Ovary (tissue), 9 donors: ENCODE measurements around the gene EIF3K. TPM values are rescaled to one million over a fixed set of nuclear protein-coding genes. Genes with fewer than 3 reads are reported as not detected.
A peak's percentile ranks its signal among the peaks of the same experiment; 100 is the strongest.

Experiments used
- DNase-seq, 5 donors: peaks; one replicate each; pipeline ENCODE4 v3.0.0-alpha.2; 2019 to 2020
- H3K27ac ChIP-seq, 2 donors: fragments of 200-600 bp; one replicate each; pipeline versions ENCODE4 v1.5.1 to v1.8.0; 2019 to 2022
- H3K27me3 ChIP-seq: fragments of 200-600 bp; one replicate; pipeline ENCODE4 v1.8.0; 2022
- H3K36me3 ChIP-seq: fragments of 200-600 bp; sonication (generic); one replicate; pipeline ENCODE4 v1.5.1; 2019
- H3K4me1 ChIP-seq: one replicate; pipeline ENCODE4 v1.8.1; 2013; ENCODE audit warnings: mild to moderate bottlenecking, moderate library complexity; ENCODE audit not compliant: insufficient read depth
- H3K4me3 ChIP-seq: fragments of 200-600 bp; sonication (generic); one replicate; pipeline ENCODE4 v1.5.1; 2017
- H3K9me3 ChIP-seq, 2 donors: fragments of 200-600 bp in 1 of 2; sonication (generic) in 1 of 2; one replicate each; pipeline versions ENCODE4 v1.5.1 to v1.8.1; 2013 to 2019; ENCODE audit warnings: mild to moderate bottlenecking in 1 of 2, moderate library complexity in 1 of 2
- CTCF ChIP-seq, 3 donors: fragments of 450-650 bp in 2 of 3; fragments of 200-600 bp in 1 of 3; IDR thresholded peaks; one replicate each; pipeline versions ENCODE4 v1.5.1 to v1.8.0; 2016 to 2022; ENCODE audit warnings: antibody characterized with exemption in 3 of 3, mild to moderate bottlenecking in 1 of 3
- EP300 ChIP-seq: sonication (generic); formaldehyde crosslinking; IDR thresholded peaks from one replicate; pipeline ENCODE4 v1.6.1; 2017; ENCODE audit warnings: antibody characterized with exemption
- POLR2A ChIP-seq: fragments of 450-650 bp; IDR thresholded peaks from one replicate; pipeline ENCODE4 v1.6.1; 2017; ENCODE audit warnings: antibody characterized with exemption, mild to moderate bottlenecking, moderate library complexity
- WGBS, 3 donors: extraction: QIAGEN DNeasy Blood & Tissue Kit in 1 of 3; methylation state at CpG; one replicate each; pipeline versions ENCODE4 v1.1.5 to v1.1.7; 2013 to 2017; 5-methylcytosine and 5-hydroxymethylcytosine counted together
- intact Hi-C, 4 donors: fragments of 100-400 bp; cut with DNase I; formaldehyde crosslinking; loops; one replicate each; pipeline versions ENCODE4 v1.11.0 to v1.15.1; 2022 to 2023
- polyA plus RNA-seq, 2 donors: library from polyadenylated mRNA; stranded (reverse); fragments of 200-250 nt in 1 of 2; fragments of 350-450 nt in 1 of 2; fragmentation: Illumina TruSeq in 1 of 2; extraction: RNeasy Lipid Tissue Mini Kit (QIAGEN cat#74804) in 1 of 2; gene quantifications; one replicate each; pipeline ENCODE4 v1.2.3, GENCODE V29; 2013 to 2014
- total RNA-seq, 7 donors: library from RNA; depleted of rRNA in 2 of 7; stranded (reverse); fragments of >200 nt in 2 of 7; fragmentation: NEBNext Ultra II Directional in 3 of 7; extraction: Animal tissue kit (Norgen Biotek cat#: 25700) in 3 of 7; gene quantifications; one replicate each; pipeline versions ENCODE4 v1.1.0 to v1.2.4, GENCODE V29; 2016 to 2023
- donor health status: DM: no; HTN: no; CAD: no; lungs with moderate emphysema.
- donor health status: DM: no; HTN: no; CAD: no.
- donor health status: Bipolar disorder and iron deficiency.
- donor health status: DM: yes; HTN: yes; CAD: no.
- donor health status: DM: no; HTN: no; CAD: no.
- donor health status: DM: yes; HTN: yes; CAD: no.

The EIF3K gene
- total and polyA plus RNA-seq, 9 donors = 215 to 527 (median 267) TPM

GRCh38 chr19:38634757-38635482 is 15.9 kb downstream of the EIF3K start:
- no peaks in the 10 kb centered on the region for H3K9me3 ChIP-seq
- no peak overlapping the region for H3K27ac ChIP-seq
- no peaks in the 10 kb centered on the region for H3K27me3 ChIP-seq
- H3K36me3 ChIP-seq = no peaks in the 10 kb centered on the region
- WGBS, 3 donors = 67 to 71% (median 69%) methylated on average over 17 of the region's 17 CpGs
- intact Hi-C loops = loop anchor here in 2 of 4 donors (5.0 to 10.0 kb wide), 2 partner anchors 217 to 230 kb away; partner anchors contain the start of gene FAM98C (in 1 of the 2)
- H3K4me1 ChIP-seq = no peaks in the 10 kb centered on the region
- TF ChIP-seq CTCF (IDR thresholded peaks at IDR 0.05) (peak; percentile 81 to 96 (median 87)), EP300 (no peak)
- H3K4me3 ChIP-seq = no peak overlapping the region
- peak; percentile 61 to 87 (median 81) for DNase-seq

- H3K27me3 ChIP-seq = no peaks in the 10 kb centered on the region
- H3K4me3 ChIP-seq = no peak overlapping the region
- TF ChIP-seq EP300 (no peak), POLR2A (no peak), CTCF (IDR thresholded peaks at IDR 0.05) (no peak)
- no peaks in the 10 kb centered on the region for H3K9me3 ChIP-seq
- WGBS, 3 donors = 82 to 87% (median 84%) methylated on average over 17 of the region's 17 CpGs
- intact Hi-C loops = loop anchor here in 2 of 4 donors (5.0 to 10.0 kb wide), 2 partner anchors 217 to 231 kb away; partner anchors contain the start of gene FAM98C (in 1 of the 2)
- H3K36me3 ChIP-seq = no peaks in the 10 kb centered on the region
- no peak for DNase-seq
- H3K4me1 ChIP-seq = no peaks in the 10 kb centered on the region
- no peak overlapping the region for H3K27ac ChIP-seq
These were observed 16.8 kb downstream of the EIF3K start for GRCh38 chr19:38635483-38636399.

- Histone ChIP-seq H3K9me3 (no peaks in the 10 kb centered on the region), H3K4me3 (no peak overlapping the region), H3K27me3 (no peaks in the 10 kb centered on the region), H3K27ac (no peak overlapping the region), H3K36me3 (no peaks in the 10 kb centered on the region), H3K4me1 (no peaks in the 10 kb centered on the region)
- DNase-seq = no peak
- TF ChIP-seq EP300 = no peak
- TF ChIP-seq POLR2A = no peak
- no peak for TF ChIP-seq CTCF (IDR thresholded peaks at IDR 0.05)
- WGBS, 3 donors = 95 to 97% (median 97%) methylated on average over 3 of the region's 3 CpGs
- intact Hi-C loops = loop anchor here in 2 of 4 donors (5.0 to 10.0 kb wide), 2 partner anchors 214 to 234 kb away; partner anchors contain the start of gene FAM98C (in 1 of the 2)
These were observed 19.5 kb downstream of the EIF3K start for GRCh38 chr19:38638461-38638860.

- no peaks in the 10 kb centered on the region for H3K4me1 ChIP-seq
- no peak overlapping the region for H3K27ac ChIP-seq
- H3K27me3 ChIP-seq = no peaks in the 10 kb centered on the region
- no peaks in the 10 kb centered on the region for H3K36me3 ChIP-seq
- H3K4me3 ChIP-seq = no peak overlapping the region
- no peak for DNase-seq
- TF ChIP-seq POLR2A = no peak
- TF ChIP-seq EP300 = no peak
- TF ChIP-seq CTCF (IDR thresholded peaks at IDR 0.05) = no peak
- H3K9me3 ChIP-seq = no peaks in the 10 kb centered on the region
- intact Hi-C loops = loop anchor here in 3 of 4 donors (5.0 to 10.0 kb wide), 4 partner anchors 195 to 235 kb away; partner anchors contain the start of genes ECH1 (in 1 of the 3), FAM98C (in 1 of the 3) and HNRNPL (in 1 of the 3)
- WGBS, 3 donors = 81 to 94% (median 87%) methylated on average over 2 of the region's 2 CpGs
These were observed 20.7 kb downstream of the EIF3K start for GRCh38 chr19:38639679-38640078.
